H54 (cell line): ENCODE data around the gene LLGL2.

Experiments
- DNase-seq: peaks from one replicate; pipeline ENCODE4 v3.0.0; 2011; ENCODE audit warnings: low spot score, mixed read lengths; ENCODE audit not compliant: insufficient read length
- FAIRE-seq: peaks from 3 replicates; lab custom pipeline; 2011; peaks lifted over from hg19 to GRCh38; lab: Jason Lieb, UNC
- POLR2A ChIP-seq: IDR thresholded peaks from 2 replicates; pipeline ENCODE4 v1.6.1; 2011; ENCODE audit warnings: low read depth, mild to moderate bottlenecking, low read length

Gene LLGL2

DNA sequence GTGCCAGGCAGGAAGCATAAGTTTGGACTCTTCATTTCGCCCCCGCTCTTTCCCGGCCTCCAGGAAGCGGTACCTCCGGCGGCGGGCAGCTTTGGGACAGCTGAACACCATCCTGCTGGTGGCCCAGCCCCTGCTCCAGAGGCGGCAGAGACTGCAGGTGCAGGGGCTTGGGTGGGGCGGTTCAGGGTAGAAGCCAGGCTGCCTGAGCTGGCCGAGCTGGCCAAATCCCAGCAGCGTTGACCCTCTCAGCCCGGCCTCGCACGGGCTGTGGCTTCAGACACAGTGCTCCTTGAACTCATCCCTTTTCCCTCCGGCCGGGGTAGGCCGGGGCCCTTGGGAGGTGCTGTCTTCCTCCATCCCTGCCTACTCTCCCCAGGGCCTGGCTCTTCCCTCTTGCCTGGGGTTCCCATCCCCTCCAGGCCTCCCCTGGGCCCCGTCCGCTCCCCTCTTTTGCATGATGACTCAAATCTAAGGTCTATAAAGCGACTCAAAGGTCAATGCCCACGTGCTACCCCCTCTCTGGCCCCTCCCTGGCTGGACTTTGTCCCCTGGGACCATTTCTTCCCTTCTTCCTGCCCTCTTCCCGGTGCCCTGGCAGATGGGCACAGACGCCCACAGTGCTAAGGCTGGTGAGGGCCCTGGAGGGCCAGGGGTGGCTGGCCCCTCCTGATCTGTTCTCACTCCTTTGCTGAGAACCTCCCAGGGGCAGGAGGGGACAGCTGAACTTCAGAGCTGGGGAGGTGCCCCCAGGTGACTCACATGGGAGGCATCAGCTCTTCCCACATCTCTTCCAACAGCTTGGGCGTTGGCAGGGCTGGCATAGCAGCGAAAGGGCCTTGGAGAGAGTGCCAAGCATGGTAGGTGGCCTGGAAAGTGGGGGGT, 84.8 kb downstream of the LLGL2 start:
- FAIRE-seq, result peak; percentile 91
- no peak for TF ChIP-seq POLR2A
- peak; percentile 96 for DNase-seq

DNA sequence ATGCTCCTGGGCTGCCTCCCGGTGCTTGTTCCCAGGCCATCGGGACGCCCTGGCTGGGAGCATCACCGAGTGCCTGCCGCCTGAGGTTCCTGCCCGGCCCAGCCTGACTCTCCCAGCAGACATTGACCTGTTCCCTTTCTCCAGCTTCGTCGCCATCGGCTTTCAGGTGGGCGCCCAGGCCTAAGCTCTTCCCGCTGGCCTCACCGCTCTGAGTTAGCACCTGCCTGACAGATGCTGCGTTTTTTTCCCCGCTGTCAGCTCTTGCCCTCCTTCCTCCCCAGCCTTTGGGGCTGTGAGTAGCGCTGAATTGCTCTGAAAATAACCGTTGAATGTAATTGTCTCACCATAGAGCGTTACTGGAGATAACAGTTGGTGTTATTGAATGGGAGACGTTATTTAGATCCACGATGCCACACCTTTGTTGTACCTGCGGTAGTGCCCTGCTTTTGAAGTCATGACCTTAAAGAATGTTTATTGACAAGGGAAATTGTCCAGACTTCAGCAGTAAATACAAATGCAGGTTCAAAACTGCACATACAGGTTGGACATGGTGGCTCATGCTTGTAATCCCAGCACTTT, 86.4 kb downstream of the LLGL2 start:
- TF ChIP-seq POLR2A, result no peak
- FAIRE-seq (no peak), DNase-seq (no peak)

DNA sequence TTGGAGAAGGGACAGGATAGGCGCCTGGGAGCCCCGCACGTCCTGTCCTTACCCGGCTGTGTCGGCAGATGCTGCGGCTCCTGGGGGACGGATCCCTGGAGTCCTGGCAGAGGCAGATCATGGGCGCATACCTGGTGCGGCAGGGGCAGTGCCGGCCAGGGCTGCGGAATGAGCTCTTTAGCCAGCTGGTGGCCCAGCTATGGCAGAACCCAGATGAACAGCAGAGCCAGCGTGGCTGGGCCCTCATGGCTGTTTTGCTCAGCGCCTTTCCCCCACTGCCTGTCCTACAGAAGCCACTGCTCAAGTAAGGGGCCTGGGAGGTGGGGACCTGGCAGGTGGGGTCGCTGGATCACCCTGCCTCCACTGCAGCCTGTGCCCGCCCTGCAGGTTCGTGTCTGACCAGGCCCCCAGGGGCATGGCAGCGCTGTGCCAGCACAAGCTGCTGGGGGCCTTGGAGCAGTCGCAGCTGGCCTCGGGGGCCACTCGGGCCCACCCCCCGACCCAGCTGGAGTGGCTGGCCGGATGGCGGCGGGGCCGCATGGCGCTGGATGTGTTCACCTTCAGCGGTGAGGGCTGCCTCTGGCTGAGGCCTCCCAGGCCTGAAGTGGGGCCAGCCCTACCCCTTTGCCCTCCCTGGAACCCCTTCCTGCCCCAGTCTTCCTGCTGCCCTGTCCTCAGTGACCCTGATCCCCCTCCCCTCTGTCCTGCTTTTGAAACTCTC, 87.6 kb downstream of the LLGL2 start:
- DNase-seq (no peak), FAIRE-seq (no peak)
- TF ChIP-seq POLR2A, result no peak

DNA sequence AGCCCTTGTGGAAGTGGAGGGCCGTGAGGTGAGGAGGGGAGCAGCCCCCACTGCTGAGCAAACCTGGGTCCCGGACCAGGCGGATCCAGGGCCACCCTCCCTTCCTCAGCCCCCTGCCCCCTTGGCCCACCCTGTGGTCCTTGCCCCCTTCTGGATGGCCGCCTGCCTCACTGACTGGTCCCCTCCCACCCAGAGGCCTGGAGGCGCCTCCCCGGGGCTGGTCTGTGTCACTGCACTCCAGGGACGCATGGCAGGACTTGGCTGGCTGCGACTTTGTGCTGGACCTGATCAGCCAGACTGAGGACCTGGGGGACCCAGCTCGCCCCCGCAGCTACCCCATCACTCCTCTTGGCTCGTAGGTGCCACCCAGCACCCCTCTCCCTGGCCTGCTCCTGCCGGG, 88.5 kb downstream of the LLGL2 start:
- TF ChIP-seq POLR2A, result no peak
- peak; percentile 63 for DNase-seq
- no peak for FAIRE-seq

GRCh38 chr17:75614556-75615270, 89.2 kb downstream of the LLGL2 start:
- no peak for FAIRE-seq
- no peak for DNase-seq
- TF ChIP-seq POLR2A, result no peak

- no peak for FAIRE-seq
- TF ChIP-seq POLR2A, result no peak
- no peak for DNase-seq
Measured at GRCh38 chr17:75615301-75615700, 89.8 kb downstream of the LLGL2 start.

DNA sequence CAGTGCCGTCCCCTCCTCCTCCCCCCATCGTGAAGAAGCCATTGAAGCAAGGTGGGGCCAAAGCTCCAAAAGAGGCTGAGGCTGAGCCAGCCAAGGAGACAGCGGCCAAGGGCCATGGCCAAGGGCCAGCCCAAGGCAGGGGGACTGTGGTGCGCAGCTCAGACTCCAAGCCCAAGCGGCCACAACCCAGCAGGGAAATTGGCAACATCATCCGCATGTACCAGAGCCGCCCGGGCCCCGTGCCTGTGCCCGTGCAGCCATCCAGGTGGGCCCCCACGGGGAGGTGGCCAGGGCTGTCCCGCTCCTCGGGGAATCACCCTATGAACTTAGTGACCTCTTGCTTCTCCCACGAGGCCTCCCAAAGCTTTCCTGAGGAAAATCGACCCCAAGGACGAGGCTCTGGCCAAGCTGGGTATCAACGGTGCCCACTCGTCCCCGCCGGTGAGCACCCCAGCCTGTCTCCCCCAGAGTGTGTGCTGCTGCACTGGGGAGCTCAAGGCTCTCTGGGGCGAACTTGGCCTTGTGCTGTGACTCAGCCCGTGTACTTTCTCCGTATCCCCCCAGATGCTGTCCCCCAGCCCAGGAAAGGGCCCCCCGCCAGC, 91.1 kb downstream of the LLGL2 start:
- no peak for FAIRE-seq
- TF ChIP-seq POLR2A, result no peak

DNA sequence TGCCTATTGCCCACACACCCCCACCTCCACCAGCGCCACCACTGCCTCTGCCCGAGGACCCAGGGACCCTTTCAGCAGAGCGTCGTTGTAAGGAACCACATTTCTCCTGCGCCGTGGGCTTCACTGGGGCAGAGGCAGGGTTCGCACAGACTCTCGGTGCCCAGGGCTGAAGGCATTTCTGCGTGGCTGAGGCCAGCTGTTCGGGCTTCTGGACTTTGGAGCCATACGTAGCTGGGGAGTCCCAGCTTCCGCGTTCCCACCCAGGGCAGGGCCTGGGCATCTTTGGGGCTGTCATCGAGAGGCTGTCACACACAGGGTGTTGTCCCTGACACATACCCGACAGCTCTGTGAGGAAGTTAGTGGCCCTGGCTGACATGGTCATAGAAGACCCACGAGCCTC, 91.7 kb downstream of the LLGL2 start:
- no peak for DNase-seq
- FAIRE-seq, result no peak
- no peak for TF ChIP-seq POLR2A

More for the DNA sequence above, 91.1 kb downstream of the LLGL2 start:
- no peak for DNase-seq

GRCh38 chr17:75617675-75618074, 92.2 kb downstream of the LLGL2 start:
- DNase-seq (no peak), FAIRE-seq (no peak)
- no peak for TF ChIP-seq POLR2A

DNA sequence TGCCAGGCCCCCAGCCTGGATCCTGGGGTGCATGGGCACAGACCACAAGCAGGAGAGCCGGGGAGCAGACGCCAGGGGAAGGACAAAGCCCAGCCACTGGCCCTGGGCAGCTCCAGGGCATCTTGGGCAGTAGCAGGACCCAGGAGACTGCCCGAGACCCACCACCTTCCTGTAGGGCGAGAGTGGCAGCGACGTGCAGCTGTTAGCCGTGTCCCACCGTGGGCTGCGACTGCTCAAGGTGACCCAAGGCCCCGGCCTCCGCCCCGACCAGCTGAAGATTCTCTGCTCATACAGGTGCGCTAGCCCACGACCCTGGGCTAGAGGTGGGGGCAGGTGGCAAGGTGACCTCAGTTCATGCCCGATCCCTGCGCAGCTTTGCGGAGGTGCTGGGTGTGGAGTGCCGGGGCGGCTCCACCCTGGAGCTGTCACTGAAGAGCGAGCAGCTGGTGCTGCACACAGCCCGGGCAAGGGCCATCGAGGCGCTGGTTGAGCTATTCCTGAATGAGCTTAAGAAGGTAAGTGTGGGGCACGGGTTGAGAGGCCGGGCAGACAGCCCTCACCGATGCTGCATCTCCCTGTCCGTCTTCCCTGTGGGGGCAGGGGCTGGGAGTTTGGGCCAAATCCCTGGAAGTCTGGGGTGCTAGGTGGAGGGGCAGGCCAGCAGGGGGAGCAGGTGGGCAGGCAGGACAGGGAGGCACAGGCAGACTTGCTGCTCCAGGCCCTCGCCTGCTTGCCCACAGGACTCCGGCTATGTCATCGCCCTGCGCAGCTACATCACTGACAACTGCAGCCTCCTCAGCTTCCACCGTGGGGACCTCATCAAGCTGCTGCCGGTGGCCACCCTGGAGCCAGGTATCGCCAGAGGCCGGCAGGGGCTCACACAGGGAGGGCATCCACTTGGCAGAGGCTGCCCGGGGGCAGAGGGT, 94.3 kb downstream of the LLGL2 start:
- FAIRE-seq, result no peak
- no peak for TF ChIP-seq POLR2A
- peak; percentile 65 for DNase-seq

DNA sequence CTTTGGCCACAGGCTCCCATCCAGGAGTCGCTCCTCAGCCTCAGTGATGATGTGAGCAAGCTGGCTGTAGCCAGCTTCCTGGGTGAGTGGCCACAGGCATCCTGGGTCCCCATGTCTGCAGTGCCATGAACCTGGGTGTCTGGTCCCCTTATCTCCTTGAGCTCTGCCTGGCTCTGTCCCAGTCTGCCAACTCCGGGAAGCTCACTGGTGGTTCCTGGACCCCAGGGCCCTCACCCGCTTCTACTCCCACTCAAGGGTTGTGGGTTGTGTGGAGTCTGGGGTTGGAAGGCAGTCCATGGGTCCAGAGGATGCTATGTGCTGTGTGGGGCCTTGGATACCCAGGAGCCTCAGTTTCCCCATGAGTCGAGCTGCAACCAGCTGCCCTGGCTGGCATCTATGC, 96.0 kb downstream of the LLGL2 start:
- no peak for DNase-seq
- no peak for TF ChIP-seq POLR2A
- FAIRE-seq, result no peak

DNA sequence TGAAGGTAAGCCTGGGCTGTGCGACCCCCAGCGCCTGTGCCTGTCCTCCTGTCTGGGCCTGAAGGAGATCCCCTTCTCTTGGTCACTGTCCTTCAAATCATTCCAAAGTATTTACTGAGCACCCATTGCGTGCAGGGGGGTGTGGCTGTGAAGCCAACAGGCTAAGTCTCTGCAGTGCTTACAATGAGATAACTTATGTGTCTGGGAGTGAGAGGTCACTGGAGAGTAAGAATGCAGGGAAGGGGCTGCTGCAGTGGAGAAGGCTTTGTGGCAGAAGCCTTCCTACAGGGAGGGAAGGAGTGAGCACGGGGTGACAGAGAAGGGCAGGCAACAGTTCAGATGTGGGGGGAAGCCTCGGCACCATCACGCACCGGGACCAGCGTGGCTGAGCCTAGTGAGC, 96.6 kb downstream of the LLGL2 start:
- TF ChIP-seq POLR2A, result no peak
- FAIRE-seq, result no peak
- no peak for DNase-seq

GRCh38 chr17:75622771-75623273, 97.3 kb downstream of the LLGL2 start:
- no peak for DNase-seq
- TF ChIP-seq POLR2A, result no peak
- FAIRE-seq, result no peak
